ENCODE data around the gene ANAPC7. TPM values are rescaled to one million over a fixed set of nuclear protein-coding genes. Genes with fewer than 3 reads are reported as not detected.

Gene ANAPC7
- total and polyA plus RNA-seq, 4 donors = 27.3 to 49.9 (median 41.9) TPM

Small RNA genes within 50 kb of the gene (small RNA-seq; reads per million reads assigned to genes)
- not detected for gene RN7SL769P (ENCODE audit: low replicate concordance)

Other genes starting within 250 kb of the ANAPC7 start
- gene ATP2A2, start 122.5 kb downstream of the ANAPC7 start, total RNA-seq = 100 to 1,000 TPM; 162 to 240 TPM
- gene ATP2A2, start 122.5 kb downstream of the ANAPC7 start, polyA plus RNA-seq = 100 to 1,000 TPM in 1 of 2 donors, 10 to 100 TPM in 1; 34.1 to 110 TPM
- 100 to 1,000 TPM; 179 to 195 TPM for gene ARPC3, start 46.6 kb upstream of the ANAPC7 start, total RNA-seq
- 100 to 1,000 TPM; 491 to 514 TPM for gene ARPC3, start 46.6 kb upstream of the ANAPC7 start, polyA plus RNA-seq
- gene GPN3, start 64.5 kb upstream of the ANAPC7 start, total RNA-seq = 10 to 100 TPM; 20.4 to 24.4 TPM
- gene GPN3, start 64.5 kb upstream of the ANAPC7 start, polyA plus RNA-seq = 10 to 100 TPM; 23.7 to 26.9 TPM
- gene FAM216A, start 65.1 kb upstream of the ANAPC7 start, total RNA-seq = 1 to 10 TPM; 2.9 to 6.3 TPM
- gene FAM216A, start 65.1 kb upstream of the ANAPC7 start, polyA plus RNA-seq = 1 to 10 TPM; 4.0 to 6.4 TPM
- 100 to 1,000 TPM in 1 of 2 donors, 10 to 100 TPM in 1; 73.7 to 104 TPM for gene VPS29, start 98.4 kb upstream of the ANAPC7 start, total RNA-seq
- gene VPS29, start 98.4 kb upstream of the ANAPC7 start, polyA plus RNA-seq = 100 to 1,000 TPM; 165 to 177 TPM
- 1 to 10 TPM in 1 of 2 donors, under 1 TPM in 1; 0.77 to 1.5 TPM for gene RAD9B, start 98.6 kb upstream of the ANAPC7 start, total RNA-seq
- gene RAD9B, start 98.6 kb upstream of the ANAPC7 start, polyA plus RNA-seq = under 1 TPM; 0.12 to 0.46 TPM
- 10 to 100 TPM; 23.3 to 23.4 TPM for gene PPTC7, start 179.6 kb upstream of the ANAPC7 start, total RNA-seq
- 10 to 100 TPM in 1 of 2 donors, 1 to 10 TPM in 1; 7.1 to 15.3 TPM for gene PPTC7, start 179.6 kb upstream of the ANAPC7 start, polyA plus RNA-seq
- 10 to 100 TPM; 56.9 to 79.2 TPM for gene TCTN1, start 210.4 kb upstream of the ANAPC7 start, total RNA-seq
- gene TCTN1, start 210.4 kb upstream of the ANAPC7 start, polyA plus RNA-seq = 10 to 100 TPM; 22.0 to 31.6 TPM

Data from lung (tissue), 5 donors.